GM13976 (cell line): ENCODE data around the gene MECR.
A peak's percentile ranks its signal among the peaks of the same experiment; 100 is the strongest.

ENCODE experiments used
- DNase-seq: peaks from one replicate; pipeline ENCODE4 v3.0.0; 2012; ENCODE audit warnings: low spot score
- in situ Hi-C: fragments of 300-500 bp; cut with MboI; formaldehyde crosslinking; loops from one replicate; pipeline ENCODE4 v1.12.0; 2022; ENCODE audit warnings: low sequenced_read_pairs, mixed read lengths, inconsistent platforms; ENCODE audit not compliant: unreplicated experiment
- TF ChIP-seq, protein P1 (sequence below): IDR thresholded peaks from 2 replicates; pipeline ENCODE4 v1.5.1; 2012; ENCODE audit warnings: borderline replicate concordance, mild to moderate bottlenecking; ENCODE audit not compliant: insufficient read depth; ENCODE audit errors: extremely low read depth, missing control alignments, control extremely low read depth

Gene MECR

DNA sequence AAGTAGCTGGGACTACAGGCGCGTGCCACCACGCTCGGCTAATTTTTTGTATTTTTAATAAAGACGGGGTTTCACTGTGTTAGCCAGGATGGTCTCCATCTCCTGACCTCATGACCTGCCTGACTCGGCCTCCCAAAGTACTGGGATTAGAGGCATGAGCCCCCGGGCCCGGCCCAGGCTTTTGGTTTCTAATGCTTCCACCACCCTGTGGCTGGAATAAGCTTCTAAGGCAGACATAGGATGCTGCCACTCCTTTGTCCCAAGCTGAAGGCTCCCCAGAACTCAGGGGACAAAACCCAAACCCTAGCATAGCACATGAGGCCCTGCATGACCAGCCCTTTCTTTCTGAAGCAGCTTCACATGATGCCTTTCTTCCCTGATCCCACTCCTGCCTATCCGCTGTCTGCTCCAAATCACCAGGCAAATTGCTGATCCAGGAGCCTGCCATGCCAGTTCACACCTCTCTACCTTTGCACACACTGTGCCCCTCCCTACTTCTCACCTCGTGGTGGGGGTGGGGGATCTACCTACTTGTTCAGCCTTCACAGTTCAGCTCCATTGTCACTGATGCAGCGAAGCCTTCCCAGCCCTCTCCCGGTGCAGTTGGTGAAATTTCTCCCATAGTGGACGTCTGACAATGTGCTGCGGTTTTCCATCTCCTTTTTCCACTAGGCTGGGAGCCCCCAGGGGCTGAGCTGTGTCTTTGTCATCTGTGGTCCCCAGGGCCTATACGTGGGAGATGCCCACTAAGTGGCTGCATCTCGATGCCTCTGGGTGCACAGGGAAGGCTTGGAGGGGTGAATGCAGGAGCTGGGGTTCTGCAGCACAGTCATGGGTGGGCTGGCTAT is 12.5 kb upstream of the MECR start:
- TF ChIP-seq, protein P1, sequence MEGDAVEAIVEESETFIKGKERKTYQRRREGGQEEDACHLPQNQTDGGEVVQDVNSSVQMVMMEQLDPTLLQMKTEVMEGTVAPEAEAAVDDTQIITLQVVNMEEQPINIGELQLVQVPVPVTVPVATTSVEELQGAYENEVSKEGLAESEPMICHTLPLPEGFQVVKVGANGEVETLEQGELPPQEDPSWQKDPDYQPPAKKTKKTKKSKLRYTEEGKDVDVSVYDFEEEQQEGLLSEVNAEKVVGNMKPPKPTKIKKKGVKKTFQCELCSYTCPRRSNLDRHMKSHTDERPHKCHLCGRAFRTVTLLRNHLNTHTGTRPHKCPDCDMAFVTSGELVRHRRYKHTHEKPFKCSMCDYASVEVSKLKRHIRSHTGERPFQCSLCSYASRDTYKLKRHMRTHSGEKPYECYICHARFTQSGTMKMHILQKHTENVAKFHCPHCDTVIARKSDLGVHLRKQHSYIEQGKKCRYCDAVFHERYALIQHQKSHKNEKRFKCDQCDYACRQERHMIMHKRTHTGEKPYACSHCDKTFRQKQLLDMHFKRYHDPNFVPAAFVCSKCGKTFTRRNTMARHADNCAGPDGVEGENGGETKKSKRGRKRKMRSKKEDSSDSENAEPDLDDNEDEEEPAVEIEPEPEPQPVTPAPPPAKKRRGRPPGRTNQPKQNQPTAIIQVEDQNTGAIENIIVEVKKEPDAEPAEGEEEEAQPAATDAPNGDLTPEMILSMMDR, result no peak
- in situ Hi-C loops, result loop anchor here (25.0 kb wide), 1 partner anchor 1469 kb away; the partner anchor contains the start of gene MATN1
- no peak for DNase-seq

DNA sequence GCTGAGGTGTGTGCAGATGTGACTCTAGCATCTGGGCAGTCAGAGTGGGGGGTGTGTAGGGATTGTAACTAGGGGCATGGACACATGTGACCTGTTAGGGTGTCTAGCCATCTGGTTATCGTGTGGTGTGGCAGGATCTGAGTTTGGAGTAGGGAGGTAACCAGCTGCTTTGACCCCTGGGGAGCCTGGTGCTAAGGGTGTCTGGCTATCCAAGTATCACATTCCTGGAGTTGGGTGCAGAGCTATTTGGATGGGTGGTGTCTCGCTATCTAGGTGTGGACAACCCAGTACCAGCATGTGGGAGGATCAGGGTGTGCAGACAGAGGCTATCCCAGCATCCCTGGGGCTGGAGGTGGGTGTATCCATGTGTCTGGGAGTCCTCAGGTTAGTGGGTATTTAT is 10.3 kb upstream of the MECR start:
- in situ Hi-C loops, result loop anchor here (25.0 kb wide), 1 partner anchor 1471 kb away; the partner anchor contains the start of gene MATN1
- no peak for DNase-seq
- TF ChIP-seq, protein P1, result no peak

DNA sequence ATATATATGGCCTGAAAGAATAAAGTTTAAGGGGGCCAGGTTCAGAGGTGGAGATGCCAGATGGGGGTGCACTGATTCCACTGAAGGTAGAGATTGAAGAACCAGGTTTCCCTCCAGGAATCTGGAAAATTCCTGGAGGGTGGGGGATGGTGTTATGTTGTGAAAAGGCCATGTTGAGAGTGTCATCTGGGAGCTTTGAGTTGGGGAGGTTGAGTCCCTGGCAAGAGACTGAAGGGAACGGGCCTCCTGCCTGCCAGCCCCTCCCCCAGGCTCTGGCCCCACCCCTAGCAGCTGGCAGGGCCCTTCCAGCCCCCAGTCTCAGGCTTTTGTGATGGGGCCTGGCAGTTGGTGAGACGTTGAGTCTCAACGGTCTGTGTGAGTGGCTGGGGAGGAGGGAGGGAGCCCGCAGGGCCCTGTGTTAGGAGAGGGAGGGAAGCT is 9.7 kb upstream of the MECR start:
- in situ Hi-C loops, result loop anchor here (25.0 kb wide), 1 partner anchor 1472 kb away; the partner anchor contains the start of gene MATN1
- TF ChIP-seq, protein P1, result no peak

DNA sequence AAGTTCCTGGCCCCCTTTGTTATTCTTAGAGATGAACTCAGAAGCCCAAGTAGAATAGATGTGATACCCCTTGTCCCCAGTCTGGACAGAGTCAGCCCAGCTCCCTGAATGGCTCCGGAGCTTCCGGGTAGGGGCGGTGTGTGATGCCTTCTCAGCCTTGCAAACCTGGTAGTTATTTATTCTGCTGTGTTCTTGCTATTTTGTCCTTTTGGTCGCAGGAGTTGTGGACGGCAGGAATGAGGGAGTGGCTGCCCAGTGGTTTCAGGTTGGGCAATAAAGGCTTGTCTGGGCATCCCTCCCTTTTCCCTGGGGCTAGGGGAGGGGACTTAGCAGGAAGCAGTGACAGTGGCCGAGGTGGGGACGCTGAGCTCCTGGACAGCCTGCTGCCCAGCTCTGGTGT is 8.4 kb upstream of the MECR start:
- in situ Hi-C loops, result loop anchor here (25.0 kb wide), 1 partner anchor 1473 kb away; the partner anchor contains the start of gene MATN1
- DNase-seq, result no peak
- TF ChIP-seq, protein P1, result no peak

More for the DNA sequence above, 9.7 kb upstream of the MECR start:
- DNase-seq, result no peak

DNA sequence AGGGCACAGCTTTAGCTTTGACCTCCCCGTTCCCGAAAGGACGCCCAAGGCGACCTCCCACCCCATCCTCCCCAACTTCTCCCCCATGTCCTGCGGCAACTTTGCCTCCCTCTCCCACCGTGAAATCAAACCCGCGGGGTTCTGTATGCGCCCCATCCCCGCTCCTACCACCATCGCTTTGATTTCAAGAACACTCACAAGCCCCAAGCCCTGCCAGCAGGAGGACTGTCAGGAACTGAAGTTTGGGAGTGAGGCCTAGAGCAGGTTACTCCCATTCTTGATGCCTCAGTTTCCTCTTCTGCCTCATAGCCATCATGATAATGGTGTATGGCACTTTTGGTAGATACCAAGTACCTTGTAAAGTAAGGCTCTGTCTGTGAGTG is 7.9 kb upstream of the MECR start:
- TF ChIP-seq, protein P1, result no peak
- no peak for DNase-seq
- in situ Hi-C loops, result loop anchor here (25.0 kb wide), 1 partner anchor 1474 kb away; the partner anchor contains the start of gene MATN1

DNA sequence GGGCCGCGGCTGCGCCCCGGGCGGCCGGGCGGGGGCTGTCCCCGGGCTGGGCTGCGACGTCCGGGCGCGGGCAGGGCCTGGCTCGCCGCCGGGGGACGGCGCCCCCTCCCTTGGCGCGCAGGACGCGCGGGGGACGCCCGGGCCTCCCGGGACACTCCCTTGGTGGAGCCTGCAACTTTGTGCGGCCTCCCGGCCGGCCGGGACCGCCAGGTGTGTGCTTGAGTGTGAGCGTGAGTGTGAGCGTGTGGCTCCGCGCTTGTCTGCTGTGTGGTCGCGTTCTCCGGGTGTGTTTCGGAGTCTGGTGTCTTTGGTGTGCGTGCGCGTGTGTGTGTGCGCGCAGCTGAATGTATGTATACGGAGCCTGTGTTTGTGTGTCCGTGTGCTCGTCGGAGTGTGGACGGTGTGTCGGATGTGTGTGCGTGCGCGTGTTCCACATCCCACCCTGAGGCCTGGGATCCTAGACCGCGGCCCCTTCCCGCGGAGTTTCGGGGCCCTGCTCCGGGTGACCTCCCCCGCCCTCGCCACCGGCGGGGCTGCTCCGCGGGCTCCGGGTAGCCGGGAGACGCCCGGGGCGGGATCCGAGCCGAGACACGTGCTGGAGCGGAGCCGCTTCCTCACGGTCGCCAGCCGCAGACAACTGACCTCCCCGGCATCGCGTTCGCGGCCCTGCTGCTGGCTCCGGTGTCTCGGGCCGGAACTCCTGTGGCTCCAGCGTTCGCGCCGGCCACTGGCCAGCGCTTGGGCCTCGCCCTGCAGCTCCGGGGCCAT is 7.3 kb upstream of the MECR start:
- DNase-seq, result peak; percentile 50
- in situ Hi-C loops, result loop anchor here (25.0 kb wide), 1 partner anchor 1474 kb away; the partner anchor contains the start of gene MATN1
- TF ChIP-seq, protein P1, result no peak
